Fibroblast of upper back skin (primary cell): ENCODE data around the gene TIGIT.

Experiments
- DNase-seq: peaks from one replicate; pipeline ENCODE4 v3.0.0-alpha.2; 2013

TIGIT gene

DNA sequence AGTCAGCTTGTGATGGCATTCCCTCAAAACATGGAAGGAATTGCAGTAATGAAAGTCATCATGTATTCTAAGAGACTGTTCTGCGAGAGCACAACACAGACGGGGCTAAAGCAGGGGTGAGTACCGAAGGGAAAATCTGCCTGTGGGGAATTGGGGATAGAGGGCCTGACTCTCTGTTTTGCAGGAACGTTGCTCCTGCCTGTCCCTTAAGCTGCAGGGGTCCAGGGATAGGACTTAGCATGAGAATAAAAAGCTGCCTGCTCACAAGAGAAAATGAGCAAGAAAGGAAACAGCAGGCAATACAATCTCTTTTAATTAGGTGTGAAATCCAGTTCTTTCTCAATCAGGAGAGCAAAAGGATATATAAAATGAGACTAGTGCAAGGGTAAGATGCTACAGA is 62.2 kb downstream of the TIGIT start:
- no peak for DNase-seq

DNA sequence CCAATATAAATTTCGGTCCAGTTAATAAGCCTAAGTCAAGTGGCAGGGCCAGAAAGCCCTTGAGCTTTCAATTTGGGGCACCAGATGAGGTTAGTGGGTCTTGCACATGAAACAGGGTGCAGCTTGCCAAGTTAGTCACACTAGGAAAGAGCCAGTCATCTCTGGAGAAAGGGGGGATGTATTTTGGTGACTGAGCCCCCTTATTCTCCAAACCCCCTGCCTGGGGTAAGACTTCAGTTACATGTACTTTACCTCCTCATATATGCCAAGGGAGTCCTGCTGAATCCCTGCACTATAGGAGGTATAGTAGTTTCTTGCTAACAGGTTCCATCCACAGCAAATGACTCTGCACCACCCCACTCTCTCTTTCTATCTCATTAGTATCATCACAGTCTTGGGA is 62.7 kb downstream of the TIGIT start:
- DNase-seq: no peak
